Nephron (organoid): ENCODE measurements around the gene AEBP2.
"Not testable (repeated sequence)": the region's sequence is repeated elsewhere in the genome, so short reads cannot be mapped to it uniquely, and the experiment has no call there.

ENCODE experiments used
- H3K27ac Mint-ChIP-seq, 3 experiments: 2 replicates each; pipeline ENCODE4 v1.8.0; 2020; ENCODE audit warnings: mixed read lengths in 3 of 3, mild to moderate bottlenecking in 2 of 3, moderate library complexity in 1 of 3
- H3K27me3 Mint-ChIP-seq: 2 replicates; pipeline ENCODE4 v1.8.0; 2021; ENCODE audit warnings: low read depth, mild to moderate bottlenecking, moderate library complexity, mixed read lengths
- H3K36me3 Mint-ChIP-seq: 2 replicates; pipeline ENCODE4 v1.8.0; 2020; ENCODE audit warnings: low read depth, mixed read lengths
- H3K4me1 Mint-ChIP-seq: 2 replicates; pipeline ENCODE4 v1.8.0; 2020; ENCODE audit warnings: mixed read lengths
- H3K4me3 Mint-ChIP-seq, 3 experiments: 2 replicates each; pipeline ENCODE4 v1.8.0; 2020; ENCODE audit warnings: mild to moderate bottlenecking in 3 of 3, mixed read lengths in 3 of 3, moderate library complexity in 2 of 3
- H3K9me3 Mint-ChIP-seq: 2 replicates; pipeline ENCODE4 v1.8.0; 2020; ENCODE audit warnings: mixed read lengths
- TF ChIP-seq, protein P1 (sequence below), 3 experiments: fragments of 200-600 bp; sonication (generic); IDR thresholded peaks; one replicate each; pipeline ENCODE4 v1.5.0; 2021; ENCODE audit warnings: antibody characterized with exemption in 3 of 3; ENCODE audit not compliant: unreplicated experiment in 3 of 3

Gene AEBP2

DNA sequence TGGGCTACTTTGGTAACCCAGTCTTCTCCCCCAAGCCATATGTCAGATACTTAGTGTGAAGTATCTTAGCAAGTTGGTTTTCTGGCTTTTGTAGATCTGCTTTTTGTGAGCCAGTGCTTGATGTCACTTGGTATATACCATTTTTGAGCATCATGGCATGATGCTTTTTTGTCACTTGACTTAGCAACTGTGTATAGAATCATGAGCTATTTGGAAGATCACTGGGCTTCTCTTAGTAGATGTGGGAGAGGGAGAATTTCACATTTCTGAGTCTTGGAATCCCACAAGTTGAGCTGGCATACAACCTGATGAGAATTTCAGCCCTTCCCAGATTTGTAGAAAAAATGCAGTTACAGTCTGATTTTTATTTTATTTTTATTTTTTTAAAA is 24.9 kb downstream of the AEBP2 start:
- H3K27me3 Mint-ChIP-seq: no peaks in the 10 kb centered on the region
- no peaks in the 10 kb centered on the region for H3K9me3 Mint-ChIP-seq
- H3K4me1 Mint-ChIP-seq: peaks cover 47% of the 10 kb centered on the region
- TF ChIP-seq, protein P1, sequence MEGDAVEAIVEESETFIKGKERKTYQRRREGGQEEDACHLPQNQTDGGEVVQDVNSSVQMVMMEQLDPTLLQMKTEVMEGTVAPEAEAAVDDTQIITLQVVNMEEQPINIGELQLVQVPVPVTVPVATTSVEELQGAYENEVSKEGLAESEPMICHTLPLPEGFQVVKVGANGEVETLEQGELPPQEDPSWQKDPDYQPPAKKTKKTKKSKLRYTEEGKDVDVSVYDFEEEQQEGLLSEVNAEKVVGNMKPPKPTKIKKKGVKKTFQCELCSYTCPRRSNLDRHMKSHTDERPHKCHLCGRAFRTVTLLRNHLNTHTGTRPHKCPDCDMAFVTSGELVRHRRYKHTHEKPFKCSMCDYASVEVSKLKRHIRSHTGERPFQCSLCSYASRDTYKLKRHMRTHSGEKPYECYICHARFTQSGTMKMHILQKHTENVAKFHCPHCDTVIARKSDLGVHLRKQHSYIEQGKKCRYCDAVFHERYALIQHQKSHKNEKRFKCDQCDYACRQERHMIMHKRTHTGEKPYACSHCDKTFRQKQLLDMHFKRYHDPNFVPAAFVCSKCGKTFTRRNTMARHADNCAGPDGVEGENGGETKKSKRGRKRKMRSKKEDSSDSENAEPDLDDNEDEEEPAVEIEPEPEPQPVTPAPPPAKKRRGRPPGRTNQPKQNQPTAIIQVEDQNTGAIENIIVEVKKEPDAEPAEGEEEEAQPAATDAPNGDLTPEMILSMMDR (IDR thresholded peaks at IDR 0.05; ENCODE audit: unreplicated experiment in 3 of 3): no peak
- no peak overlapping the region for H3K4me3 Mint-ChIP-seq
- peak overlapping the region in 2 of 3 experiments; percentile 32 to 53 for H3K27ac Mint-ChIP-seq
- peaks cover 54% of the 10 kb centered on the region for H3K36me3 Mint-ChIP-seq

DNA sequence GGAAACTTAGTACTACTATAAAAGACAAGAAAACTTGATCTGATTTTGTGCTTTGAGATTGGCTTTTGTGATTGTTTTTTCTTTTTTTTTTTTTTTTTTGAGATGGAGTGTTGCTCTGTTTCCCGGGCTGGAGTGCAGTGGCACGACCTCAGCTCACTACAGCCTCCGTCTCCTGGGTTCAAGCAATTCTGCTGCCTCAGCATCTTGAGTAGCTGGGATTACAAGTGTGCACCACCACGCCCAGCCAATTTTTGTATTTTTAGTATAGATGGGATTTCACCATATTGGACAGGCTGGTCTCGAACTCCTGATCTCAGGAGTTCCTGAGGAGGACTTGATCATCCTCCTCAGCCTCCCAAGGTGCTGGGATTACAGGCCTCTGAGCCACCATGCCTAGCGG is 26.4 kb downstream of the AEBP2 start:
- H3K36me3 Mint-ChIP-seq: peaks cover 61% of the 10 kb centered on the region
- peak overlapping the region in 1 of 3 experiments; percentile 53 for H3K27ac Mint-ChIP-seq
- H3K4me1 Mint-ChIP-seq: peaks cover 46% of the 10 kb centered on the region
- no peaks in the 10 kb centered on the region for H3K27me3 Mint-ChIP-seq
- H3K9me3 Mint-ChIP-seq: no peaks in the 10 kb centered on the region
- no peak overlapping the region for H3K4me3 Mint-ChIP-seq
- TF ChIP-seq, protein P1 (IDR thresholded peaks at IDR 0.05; ENCODE audit: unreplicated experiment in 3 of 3): no peak

DNA sequence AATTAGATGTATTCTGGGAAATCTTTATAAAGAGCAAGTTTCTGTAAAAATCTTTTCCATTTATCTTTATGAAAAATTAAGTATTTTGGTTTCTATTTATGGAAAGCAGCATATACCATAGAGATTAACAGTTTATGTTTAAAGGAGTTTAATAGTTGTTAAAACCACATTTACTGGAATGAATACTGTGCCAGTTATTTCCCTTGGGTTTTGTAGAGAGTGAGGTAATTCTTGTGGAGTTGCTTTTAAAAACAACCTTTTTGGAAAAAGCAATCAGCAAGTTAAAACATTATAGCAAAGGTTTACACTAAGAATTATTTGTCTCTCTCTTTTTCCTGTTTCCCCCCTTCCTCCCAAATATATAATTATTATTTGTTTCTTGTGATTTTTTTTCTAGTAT is 34.9 kb downstream of the AEBP2 start:
- Mint-ChIP-seq H3K4me1 (peaks cover 5% of the 10 kb centered on the region), H3K9me3 (peaks cover 21% of the 10 kb centered on the region), H3K27ac (no peak overlapping the region), H3K36me3 (peaks cover 81% of the 10 kb centered on the region), H3K27me3 (no peaks in the 10 kb centered on the region), H3K4me3 (no peak overlapping the region)
- TF ChIP-seq, protein P1 (IDR thresholded peaks at IDR 0.05; ENCODE audit: unreplicated experiment in 3 of 3): no peak

DNA sequence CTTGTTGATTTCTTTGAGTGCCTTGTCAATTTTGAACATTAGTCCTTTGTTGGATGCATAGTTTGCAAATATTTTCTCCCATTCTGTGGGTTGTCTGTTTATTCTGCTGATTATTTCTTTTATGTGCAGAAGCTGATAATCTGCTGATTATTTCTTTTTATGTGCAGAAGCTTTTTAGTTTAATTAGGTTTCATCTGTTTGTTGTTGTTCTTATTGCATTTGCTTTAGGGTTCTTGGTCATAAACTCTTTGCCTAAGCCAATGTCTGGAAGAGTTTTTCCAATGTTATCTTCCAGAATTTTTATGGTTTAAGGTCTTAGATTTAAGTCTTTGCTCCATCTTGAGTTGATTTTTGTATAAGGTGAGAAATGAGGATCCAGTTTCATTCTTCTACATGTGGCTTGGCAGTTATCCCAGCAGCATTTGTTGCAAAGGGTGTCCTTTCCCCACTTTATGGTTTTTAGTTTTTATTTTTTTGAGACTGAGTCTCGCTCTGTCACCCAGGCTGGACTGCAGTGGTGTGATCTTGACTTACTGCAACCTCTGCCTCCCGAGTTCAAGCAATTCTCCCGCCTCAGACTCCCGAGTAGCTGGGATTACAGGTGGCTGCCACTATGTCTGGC is 36.7 kb downstream of the AEBP2 start:
- not testable (repeated sequence) for H3K27ac Mint-ChIP-seq, H3K4me1 Mint-ChIP-seq, H3K27me3 Mint-ChIP-seq, H3K4me3 Mint-ChIP-seq
- Mint-ChIP-seq H3K9me3 (peaks cover 32% of the 10 kb centered on the region), H3K36me3 (peaks cover 91% of the 10 kb centered on the region)

DNA sequence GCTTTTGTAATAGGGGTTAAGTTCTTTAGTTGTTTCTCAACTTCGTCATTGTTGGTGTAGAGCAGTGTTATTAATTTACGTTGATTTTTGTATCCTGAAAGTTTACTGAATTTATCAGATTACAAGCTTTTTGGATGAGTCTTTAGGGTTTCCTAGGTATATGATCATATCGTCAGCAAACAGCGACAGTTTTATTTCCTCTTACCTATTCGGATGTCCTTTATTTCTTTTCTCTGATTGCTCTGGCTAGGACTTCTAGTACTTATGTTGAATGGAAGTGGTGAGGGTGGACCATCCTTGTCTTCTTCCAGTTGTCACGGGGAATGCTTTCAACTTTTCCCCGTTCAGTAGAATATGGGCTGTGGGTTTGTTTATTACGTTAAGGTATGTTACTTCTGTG is 37.8 kb downstream of the AEBP2 start:
- H3K27ac Mint-ChIP-seq: no peak overlapping the region
- no peak overlapping the region for H3K4me3 Mint-ChIP-seq
- peaks cover 36% of the 10 kb centered on the region for H3K9me3 Mint-ChIP-seq
- peaks cover 94% of the 10 kb centered on the region for H3K36me3 Mint-ChIP-seq
- TF ChIP-seq, protein P1 (IDR thresholded peaks at IDR 0.05; ENCODE audit: unreplicated experiment in 3 of 3): no peak
- peaks cover 4% of the 10 kb centered on the region for H3K4me1 Mint-ChIP-seq
- H3K27me3 Mint-ChIP-seq: no peaks in the 10 kb centered on the region

DNA sequence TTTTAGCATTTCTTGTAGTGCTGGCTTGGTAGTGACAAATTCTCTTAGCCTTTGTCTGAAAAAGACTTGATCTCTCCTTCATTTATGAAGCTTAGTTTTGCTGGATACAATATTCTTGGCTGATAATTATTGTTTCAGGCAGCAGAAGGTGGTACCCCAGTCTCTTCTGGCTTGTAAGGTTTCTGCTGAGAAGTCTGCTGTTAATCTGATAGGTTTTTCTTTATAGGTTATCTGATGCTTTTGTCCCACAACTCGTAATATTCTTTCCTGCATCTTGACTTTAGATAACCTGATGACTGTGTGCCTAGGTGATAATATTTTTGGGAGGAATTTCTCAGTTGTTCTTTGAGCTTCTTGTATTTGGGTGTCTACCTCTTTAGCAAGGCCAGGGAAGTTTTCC is 41.2 kb downstream of the AEBP2 start:
- no peak overlapping the region for H3K27ac Mint-ChIP-seq
- H3K27me3 Mint-ChIP-seq: no peaks in the 10 kb centered on the region
- H3K4me1 Mint-ChIP-seq: peaks cover 21% of the 10 kb centered on the region
- peaks cover 36% of the 10 kb centered on the region for H3K9me3 Mint-ChIP-seq
- H3K4me3 Mint-ChIP-seq: no peak overlapping the region
- TF ChIP-seq, protein P1 (IDR thresholded peaks at IDR 0.05; ENCODE audit: unreplicated experiment in 3 of 3): no peak
- peaks cover 92% of the 10 kb centered on the region for H3K36me3 Mint-ChIP-seq
